ENCODE measurements around the gene RRBP1.

DNA sequence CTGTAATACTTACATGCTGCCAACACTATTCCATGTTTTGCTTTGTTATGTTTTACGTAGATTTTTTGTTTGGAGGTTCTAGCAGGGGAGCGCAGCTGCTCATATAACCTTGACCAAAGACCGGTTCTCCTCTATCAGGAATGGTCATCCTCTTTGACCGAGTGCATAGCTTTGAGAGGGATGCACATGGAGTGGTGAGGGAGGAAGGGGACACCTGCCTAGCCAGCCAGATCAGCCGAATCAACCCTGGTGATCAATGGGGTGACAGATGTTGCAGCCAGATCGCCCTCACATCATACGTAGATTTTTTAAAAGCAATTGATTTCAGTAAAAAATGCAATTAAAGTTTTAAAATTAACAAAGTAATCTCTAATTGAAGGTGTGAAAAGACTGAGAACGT is 105.8 kb downstream of the RRBP1 start:
- TF ChIP-seq CTCF (IDR thresholded peaks at IDR 0.05; ENCODE audit: low read depth, low read length) (no peak), EZH2phosphoT487 (IDR thresholded peaks at IDR 0.05; ENCODE audit: low read depth) (no peak)

Measured in OCI-LY3 (cell line).